ENCODE data around the gene RMND5A.
"Not testable (repeated sequence)": the region's sequence is repeated elsewhere in the genome, so short reads cannot be mapped to it uniquely, and the experiment has no call there.

The RMND5A gene

DNA sequence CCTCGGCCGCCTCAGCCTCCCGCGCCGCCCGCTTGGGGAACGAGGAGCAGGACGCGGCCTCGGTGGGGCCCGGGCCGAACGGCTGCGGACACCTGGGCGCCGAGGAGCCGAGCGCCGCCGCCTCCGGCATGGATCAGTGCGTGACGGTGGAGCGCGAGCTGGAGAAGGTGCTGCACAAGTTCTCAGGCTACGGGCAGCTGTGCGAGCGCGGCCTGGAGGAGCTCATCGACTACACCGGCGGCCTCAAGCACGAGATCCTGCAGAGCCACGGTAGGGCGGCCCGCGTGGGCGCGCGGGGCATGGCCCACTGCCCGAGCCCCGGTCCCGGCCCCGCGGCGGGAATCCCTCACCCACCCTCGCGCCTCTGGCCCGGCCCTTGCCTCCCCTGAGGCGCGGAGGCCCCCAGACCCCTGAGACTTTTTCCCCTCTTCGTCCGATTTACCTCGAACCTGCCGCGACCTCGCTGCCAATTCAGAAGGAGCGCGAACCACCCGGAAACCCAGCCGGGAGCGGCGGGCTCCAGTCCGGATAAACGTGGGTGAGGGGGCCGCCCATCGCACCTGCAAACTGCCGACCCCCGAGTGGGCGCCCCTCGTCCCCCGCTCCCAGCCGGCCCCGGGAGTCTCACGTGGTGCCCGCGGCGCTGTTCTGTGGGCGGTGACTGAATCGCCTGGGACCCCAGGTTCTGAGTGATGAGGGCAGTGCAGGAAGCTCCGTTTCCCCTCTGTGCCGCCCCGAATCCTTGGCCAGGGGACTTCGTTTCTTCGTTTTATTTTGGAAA lies 639 bp downstream of the RMND5A start:
- not testable (repeated sequence) for H3K9ac ChIP-seq (ENCODE audit: low read depth, low read length); H3K27me3 ChIP-seq (ENCODE audit: control insufficient read depth, insufficient read depth, low read length); H3K36me3 ChIP-seq (ENCODE audit: control insufficient read depth, insufficient read depth, low read length); H3K9me3 ChIP-seq (ENCODE audit: control insufficient read depth, insufficient read depth, low read length); H3K4me1 ChIP-seq (ENCODE audit: control insufficient read depth, insufficient read depth, low read length)
- peak overlapping the region; percentile 59 for H3K4me3 ChIP-seq (ENCODE audit: low read depth, low read length)

GRCh38 chr2:86725706-86726105 lies 5.6 kb downstream of the RMND5A start:
- not testable (repeated sequence) for H3K4me3 ChIP-seq (ENCODE audit: low read depth, low read length); H3K4me1 ChIP-seq (ENCODE audit: control insufficient read depth, insufficient read depth, low read length); H3K9ac ChIP-seq (ENCODE audit: low read depth, low read length); H3K36me3 ChIP-seq (ENCODE audit: control insufficient read depth, insufficient read depth, low read length); H3K9me3 ChIP-seq (ENCODE audit: control insufficient read depth, insufficient read depth, low read length); H3K27me3 ChIP-seq (ENCODE audit: control insufficient read depth, insufficient read depth, low read length)

DNA sequence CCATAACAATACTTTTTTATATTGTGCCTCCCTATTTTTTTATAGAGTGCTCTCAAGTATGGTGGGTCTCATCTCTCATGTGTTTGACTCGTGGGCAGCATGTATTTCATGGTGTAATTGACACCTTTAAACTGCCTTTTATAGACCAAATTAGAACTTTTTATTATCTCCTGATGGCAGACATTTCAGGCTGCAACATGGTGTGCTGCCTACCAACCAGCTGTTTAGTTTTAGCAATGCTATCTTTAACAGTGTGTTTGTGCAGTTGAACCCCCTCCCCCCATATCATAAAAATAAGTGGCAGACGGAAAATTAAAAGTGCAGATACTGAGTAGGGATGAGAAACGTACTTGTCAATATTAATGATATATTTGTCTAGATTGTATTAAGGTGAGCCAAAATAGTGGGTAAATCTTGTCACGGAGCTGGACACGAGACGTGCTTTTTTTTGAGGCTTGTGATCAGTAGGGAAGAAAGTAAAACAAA lies 12.0 kb downstream of the RMND5A start:
- H3K4me3 ChIP-seq (ENCODE audit: low read depth, low read length); H3K4me1 ChIP-seq (ENCODE audit: control insufficient read depth, insufficient read depth, low read length); H3K36me3 ChIP-seq (ENCODE audit: control insufficient read depth, insufficient read depth, low read length); H3K9me3 ChIP-seq (ENCODE audit: control insufficient read depth, insufficient read depth, low read length); H3K9ac ChIP-seq (ENCODE audit: low read depth, low read length); H3K27me3 ChIP-seq (ENCODE audit: control insufficient read depth, insufficient read depth, low read length): not testable (repeated sequence)

- H3K9ac ChIP-seq (ENCODE audit: low read depth, low read length); H3K36me3 ChIP-seq (ENCODE audit: control insufficient read depth, insufficient read depth, low read length); H3K4me1 ChIP-seq (ENCODE audit: control insufficient read depth, insufficient read depth, low read length): not testable (repeated sequence)
Observed at GRCh38 chr2:86732837-86733236, 12.7 kb downstream of the RMND5A start.

DNA sequence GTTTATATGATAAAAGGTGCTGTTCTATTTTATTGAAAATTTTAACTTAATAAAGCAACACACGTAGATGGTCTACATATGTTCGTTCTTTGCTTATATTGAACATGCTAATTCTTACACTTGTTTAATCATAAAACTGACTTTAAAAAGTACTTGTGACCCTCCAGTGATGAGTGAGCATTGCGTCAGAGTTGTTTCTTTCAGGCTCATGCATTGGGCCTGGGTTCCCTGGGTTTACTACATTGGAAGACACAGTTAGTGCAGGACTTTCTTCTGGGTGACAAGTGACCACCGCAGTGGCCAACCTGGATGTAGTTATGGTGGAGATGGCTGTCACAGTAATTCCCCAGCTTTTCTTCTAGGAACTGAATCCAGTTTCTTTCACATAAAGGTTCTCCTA lies 13.4 kb downstream of the RMND5A start:
- not testable (repeated sequence) for H3K9ac ChIP-seq (ENCODE audit: low read depth, low read length); H3K27me3 ChIP-seq (ENCODE audit: control insufficient read depth, insufficient read depth, low read length); H3K4me1 ChIP-seq (ENCODE audit: control insufficient read depth, insufficient read depth, low read length)

More at GRCh38 chr2:86732837-86733236, 12.7 kb downstream of the RMND5A start:
- H3K4me3 ChIP-seq (ENCODE audit: low read depth, low read length); H3K9me3 ChIP-seq (ENCODE audit: control insufficient read depth, insufficient read depth, low read length); H3K27me3 ChIP-seq (ENCODE audit: control insufficient read depth, insufficient read depth, low read length): not testable (repeated sequence)

DNA sequence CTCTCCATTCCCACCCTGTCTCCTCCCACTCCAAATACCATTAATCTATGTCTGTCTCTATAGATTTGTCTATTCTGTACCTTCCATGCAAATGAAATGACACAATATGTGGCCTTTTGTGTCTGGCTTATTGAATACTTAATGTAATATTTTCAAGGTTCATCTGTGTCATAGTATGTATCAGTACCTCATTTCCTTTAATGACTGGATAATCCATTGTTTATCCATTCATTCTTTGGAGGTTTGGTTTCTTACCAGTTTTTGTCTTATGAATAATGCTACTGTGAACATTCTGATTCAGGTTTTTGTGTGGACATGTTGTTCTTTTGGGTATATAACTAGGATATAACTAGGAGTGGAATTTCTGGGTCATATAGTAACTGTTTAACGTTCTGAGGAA lies 14.8 kb downstream of the RMND5A start:
- not testable (repeated sequence) for H3K9me3 ChIP-seq (ENCODE audit: control insufficient read depth, insufficient read depth, low read length)

More for the DNA sequence above, 13.4 kb downstream of the RMND5A start:
- not testable (repeated sequence) for H3K4me3 ChIP-seq (ENCODE audit: low read depth, low read length); H3K36me3 ChIP-seq (ENCODE audit: control insufficient read depth, insufficient read depth, low read length); H3K9me3 ChIP-seq (ENCODE audit: control insufficient read depth, insufficient read depth, low read length)

DNA sequence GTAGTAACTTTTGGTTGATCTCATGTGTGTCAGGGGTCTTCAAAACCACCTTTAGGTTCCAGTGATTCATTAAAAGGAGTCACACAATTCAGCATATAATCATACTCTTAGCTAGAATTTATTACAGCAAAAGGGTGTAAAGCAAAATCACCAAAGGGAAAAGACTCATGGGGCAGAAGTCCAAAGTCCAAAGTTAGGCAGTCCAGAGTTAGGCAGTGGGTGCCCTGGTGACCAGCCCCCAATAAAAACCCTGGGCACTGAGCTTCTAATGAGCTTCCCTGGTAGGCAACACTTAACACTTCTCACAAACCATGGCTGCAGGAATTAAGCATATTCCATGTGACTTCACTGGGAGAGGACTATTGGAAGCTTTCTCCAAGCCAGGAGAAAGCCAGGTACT lies 19.4 kb downstream of the RMND5A start:
- H3K9me3 ChIP-seq (ENCODE audit: control insufficient read depth, insufficient read depth, low read length); H3K9ac ChIP-seq (ENCODE audit: low read depth, low read length); H3K4me1 ChIP-seq (ENCODE audit: control insufficient read depth, insufficient read depth, low read length); H3K27me3 ChIP-seq (ENCODE audit: control insufficient read depth, insufficient read depth, low read length); H3K4me3 ChIP-seq (ENCODE audit: low read depth, low read length); H3K36me3 ChIP-seq (ENCODE audit: control insufficient read depth, insufficient read depth, low read length): not testable (repeated sequence)

More for the DNA sequence above, 14.8 kb downstream of the RMND5A start:
- H3K4me3 ChIP-seq (ENCODE audit: low read depth, low read length); H3K36me3 ChIP-seq (ENCODE audit: control insufficient read depth, insufficient read depth, low read length); H3K4me1 ChIP-seq (ENCODE audit: control insufficient read depth, insufficient read depth, low read length); H3K27me3 ChIP-seq (ENCODE audit: control insufficient read depth, insufficient read depth, low read length); H3K9ac ChIP-seq (ENCODE audit: low read depth, low read length): not testable (repeated sequence)

- not testable (repeated sequence) for H3K27me3 ChIP-seq (ENCODE audit: control insufficient read depth, insufficient read depth, low read length); H3K9ac ChIP-seq (ENCODE audit: low read depth, low read length)
Observed at GRCh38 chr2:86739889-86740288, 19.8 kb downstream of the RMND5A start.

DNA sequence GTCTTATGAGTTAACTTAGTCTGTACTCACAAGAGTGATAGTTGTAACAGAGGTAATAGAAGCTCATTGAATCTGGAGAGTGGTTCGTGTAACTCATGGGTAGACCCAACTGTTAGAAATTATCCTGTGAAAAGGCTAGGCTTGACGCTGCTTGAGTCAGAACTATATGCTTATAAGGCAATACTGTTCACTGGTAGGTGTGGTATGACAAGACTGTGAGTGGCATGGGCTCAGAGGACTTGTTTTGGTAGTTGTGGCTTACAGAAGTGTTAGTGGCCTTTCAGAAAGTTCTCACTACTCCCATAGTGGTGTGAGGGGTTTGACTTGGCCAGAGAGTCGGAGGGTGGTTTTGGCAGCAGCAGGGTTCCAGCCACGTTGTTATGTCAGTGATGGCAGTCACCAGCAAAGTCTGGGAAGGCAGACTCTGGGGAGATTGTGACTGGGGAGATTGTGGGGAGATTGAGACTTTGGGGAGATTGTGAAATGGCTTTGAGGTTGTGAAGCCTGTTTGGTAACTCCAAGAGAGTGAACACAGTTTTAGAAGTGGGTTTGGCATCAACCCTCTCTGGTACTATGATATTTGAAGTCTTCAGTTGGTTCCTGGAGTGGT lies 21.9 kb downstream of the RMND5A start:
- H3K4me1 ChIP-seq (ENCODE audit: control insufficient read depth, insufficient read depth, low read length): not testable (repeated sequence)

More at GRCh38 chr2:86739889-86740288, 19.8 kb downstream of the RMND5A start:
- not testable (repeated sequence) for H3K4me1 ChIP-seq (ENCODE audit: control insufficient read depth, insufficient read depth, low read length); H3K4me3 ChIP-seq (ENCODE audit: low read depth, low read length); H3K36me3 ChIP-seq (ENCODE audit: control insufficient read depth, insufficient read depth, low read length); H3K9me3 ChIP-seq (ENCODE audit: control insufficient read depth, insufficient read depth, low read length)

DNA sequence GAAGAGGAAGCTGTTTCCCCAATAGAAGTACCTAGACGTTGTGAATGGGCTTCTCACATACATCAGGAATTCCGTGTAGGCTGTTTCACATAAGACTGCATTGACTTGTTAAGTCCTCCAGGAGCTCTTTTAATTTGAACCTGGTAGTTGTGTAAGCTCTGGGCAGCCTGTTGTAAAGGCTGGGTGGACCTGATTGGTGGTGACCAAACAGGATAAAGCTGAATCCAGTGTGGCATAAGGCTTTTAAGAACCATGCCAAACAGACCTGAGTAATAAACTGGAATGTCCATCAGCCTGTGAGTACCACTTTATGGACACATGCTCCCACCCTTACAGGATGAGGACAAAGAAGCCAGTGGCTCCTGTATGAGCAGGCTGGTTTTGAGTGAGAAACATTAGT lies 24.1 kb downstream of the RMND5A start:
- Histone ChIP-seq H3K9me3 (ENCODE audit: control insufficient read depth, insufficient read depth, low read length) (no peaks in the 10 kb centered on the region), H3K4me1 (ENCODE audit: control insufficient read depth, insufficient read depth, low read length) (no peaks in the 10 kb centered on the region), H3K27me3 (ENCODE audit: control insufficient read depth, insufficient read depth, low read length) (no peaks in the 10 kb centered on the region), H3K9ac (ENCODE audit: low read depth, low read length) (no peak overlapping the region), H3K36me3 (ENCODE audit: control insufficient read depth, insufficient read depth, low read length) (no peaks in the 10 kb centered on the region), H3K4me3 (ENCODE audit: low read depth, low read length) (no peak overlapping the region)

More for the DNA sequence above, 21.9 kb downstream of the RMND5A start:
- H3K9me3 ChIP-seq (ENCODE audit: control insufficient read depth, insufficient read depth, low read length); H3K9ac ChIP-seq (ENCODE audit: low read depth, low read length); H3K27me3 ChIP-seq (ENCODE audit: control insufficient read depth, insufficient read depth, low read length); H3K36me3 ChIP-seq (ENCODE audit: control insufficient read depth, insufficient read depth, low read length); H3K4me3 ChIP-seq (ENCODE audit: low read depth, low read length): not testable (repeated sequence)

- H3K9me3 ChIP-seq (ENCODE audit: control insufficient read depth, insufficient read depth, low read length): no peaks in the 10 kb centered on the region
- H3K9ac ChIP-seq (ENCODE audit: low read depth, low read length): no peak overlapping the region
- no peaks in the 10 kb centered on the region for H3K36me3 ChIP-seq (ENCODE audit: control insufficient read depth, insufficient read depth, low read length)
- H3K4me1 ChIP-seq (ENCODE audit: control insufficient read depth, insufficient read depth, low read length): no peaks in the 10 kb centered on the region
- H3K4me3 ChIP-seq (ENCODE audit: low read depth, low read length): no peak overlapping the region
- H3K27me3 ChIP-seq (ENCODE audit: control insufficient read depth, insufficient read depth, low read length): no peaks in the 10 kb centered on the region
Observed at GRCh38 chr2:86746939-86747338, 26.8 kb downstream of the RMND5A start.
